Esophagus muscularis mucosa (tissue), 3 donors: ENCODE measurements around the gene SPCS2.

ENCODE experiments used
- CTCF ChIP-seq, 3 experiments: fragments of 200-600 bp in 2 of 3; fragments of 450-650 bp in 1 of 3; sonication (generic) in 2 of 3; IDR thresholded peaks; one replicate each; pipeline ENCODE4 v1.5.1; 2017 to 2019; ENCODE audit warnings: antibody characterized with exemption in 3 of 3, mild to moderate bottlenecking in 2 of 3, moderate library complexity in 1 of 3
- POLR2AphosphoS5 ChIP-seq, 2 donors: sonication (generic); formaldehyde crosslinking; IDR thresholded peaks; one replicate each; pipeline ENCODE4 v1.6.1; 2017; ENCODE audit warnings: antibody characterized with exemption in 2 of 2

- TF ChIP-seq CTCF (IDR thresholded peaks at IDR 0.05) (no peak), POLR2AphosphoS5 (IDR thresholded peaks at IDR 0.05) (no peak)
These were observed 76.5 kb downstream of the SPCS2 start for GRCh38 chr11:75025561-75025960.
